GM19395 (cell line): Measurements from ENCODE around the gene CAMK4.

Source experiments
- ATAC-seq: cut with Tn5 transposase; IDR thresholded peaks from one replicate; pipeline ENCODE4 v1.9.1; 2021; ENCODE audit warnings: mild to moderate bottlenecking, moderate library complexity; ENCODE audit not compliant: unreplicated experiment

CAMK4 gene

GRCh38 chr5:111469293-111469896 lies 245.2 kb downstream of the CAMK4 start:
- no peak for ATAC-seq

- no peak for ATAC-seq
These were observed 245.7 kb downstream of the CAMK4 start for GRCh38 chr5:111469903-111470302.

- peak; percentile 17 for ATAC-seq
These were observed 247.9 kb downstream of the CAMK4 start for GRCh38 chr5:111472096-111472495.

DNA sequence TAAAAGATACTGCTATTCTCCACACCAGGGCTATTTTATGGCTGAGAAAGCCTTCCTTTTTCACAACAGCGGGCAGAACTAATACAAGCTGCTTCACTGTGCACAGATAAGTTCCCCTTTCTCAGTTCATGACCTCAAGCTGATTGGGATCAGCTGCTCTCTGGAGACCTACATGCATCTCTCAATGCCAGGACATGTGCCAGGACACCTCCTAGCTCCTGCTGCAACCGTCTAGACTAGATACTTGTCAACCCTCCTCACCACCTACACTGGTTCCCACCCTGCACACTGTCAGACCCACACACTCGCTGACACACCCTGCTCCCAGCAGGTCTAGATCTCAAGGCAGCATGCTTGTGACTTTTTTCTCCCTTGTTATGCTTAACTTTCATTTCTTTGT lies 248.4 kb downstream of the CAMK4 start:
- peak; percentile 62 for ATAC-seq

DNA sequence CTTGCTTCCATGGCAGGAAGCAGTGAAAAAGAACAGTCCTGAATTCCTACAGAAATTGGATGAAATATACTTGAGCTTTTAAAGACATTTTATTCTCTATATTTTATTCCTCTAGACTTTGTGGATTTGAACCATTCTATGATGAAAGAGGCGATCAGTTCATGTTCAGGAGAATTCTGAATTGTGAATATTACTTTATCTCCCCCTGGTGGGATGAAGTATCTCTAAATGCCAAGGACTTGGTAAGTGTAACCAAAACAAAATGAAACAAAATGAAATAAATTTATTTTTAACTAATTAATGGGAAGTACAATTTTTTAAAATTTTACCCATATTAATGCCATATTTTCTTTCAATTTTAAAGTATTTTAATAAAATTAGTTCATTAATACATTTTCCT lies 254.1 kb downstream of the CAMK4 start:
- no peak for ATAC-seq

GRCh38 chr5:111478898-111479297 lies 254.7 kb downstream of the CAMK4 start:
- ATAC-seq = no peak

- ATAC-seq = no peak
These were observed 256.2 kb downstream of the CAMK4 start for GRCh38 chr5:111480346-111480745.

DNA sequence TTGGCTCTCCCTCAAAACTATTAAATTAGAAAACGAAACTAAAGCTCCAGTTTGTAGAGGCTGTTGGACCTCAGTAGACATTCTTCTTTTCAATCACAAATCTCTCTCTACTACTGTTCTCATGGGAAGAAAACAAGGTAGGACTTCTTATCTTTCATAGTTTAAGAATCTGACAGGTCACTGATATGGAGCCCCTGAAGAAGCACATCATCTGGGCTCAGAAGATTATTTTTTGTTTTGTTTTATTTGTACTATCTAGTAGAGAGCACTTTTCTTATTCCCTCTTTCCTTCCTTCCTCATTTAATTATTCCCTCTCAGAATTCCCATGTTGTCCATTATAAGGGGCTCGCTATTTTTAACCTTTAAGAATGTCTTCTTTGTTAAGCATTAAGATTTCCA lies 261.9 kb downstream of the CAMK4 start:
- ATAC-seq = no peak

- ATAC-seq = no peak
These were observed 262.7 kb downstream of the CAMK4 start for GRCh38 chr5:111486926-111487325.

GRCh38 chr5:111488353-111488752 lies 264.2 kb downstream of the CAMK4 start:
- ATAC-seq = no peak

GRCh38 chr5:111493031-111493430 lies 268.8 kb downstream of the CAMK4 start:
- ATAC-seq = no peak

GRCh38 chr5:111494355-111494999 lies 270.3 kb downstream of the CAMK4 start:
- no peak for ATAC-seq

GRCh38 chr5:111495159-111495558 lies 271.0 kb downstream of the CAMK4 start:
- ATAC-seq = no peak

DNA sequence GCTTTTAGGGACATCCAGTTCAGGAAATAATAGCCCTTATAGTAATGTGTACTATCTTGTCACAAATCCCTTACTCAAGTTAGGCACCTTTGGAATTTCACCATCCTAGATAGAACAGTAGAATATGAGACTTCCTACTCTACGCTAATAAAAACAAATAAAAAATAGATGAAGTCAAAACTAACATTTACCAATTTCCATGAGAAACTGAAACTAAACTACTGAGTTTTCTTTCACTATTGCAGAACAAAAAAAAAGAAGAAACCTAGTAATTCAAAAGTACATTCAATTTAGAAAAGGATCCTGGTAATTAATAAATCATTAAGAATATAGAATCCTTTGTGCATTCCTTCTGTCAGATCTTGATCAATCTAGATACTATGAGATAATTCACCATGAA lies 274.2 kb downstream of the CAMK4 start:
- ATAC-seq = no peak

DNA sequence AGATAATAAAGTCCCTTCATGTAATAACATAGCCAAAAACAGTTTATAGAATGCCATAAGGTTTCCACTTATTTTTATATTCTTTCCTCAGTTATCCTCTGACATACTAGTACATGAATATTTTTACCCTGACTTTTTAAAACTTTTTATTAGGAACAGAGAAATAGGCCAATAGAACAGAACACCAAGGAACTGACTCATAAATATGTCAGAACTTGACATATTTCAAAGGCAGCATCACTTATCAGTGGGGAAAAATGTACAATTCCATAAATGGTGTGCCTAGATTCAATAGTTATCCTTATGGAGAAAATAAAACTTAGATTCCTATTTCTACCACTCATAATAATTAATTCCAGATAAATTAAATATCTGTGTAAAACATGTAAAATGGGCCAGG lies 278.8 kb downstream of the CAMK4 start:
- no peak for ATAC-seq

GRCh38 chr5:111505096-111505495 lies 280.9 kb downstream of the CAMK4 start:
- ATAC-seq = no peak

- ATAC-seq = no peak
These were observed 283.1 kb downstream of the CAMK4 start for GRCh38 chr5:111507276-111507675.

- ATAC-seq = no peak
These were observed 284.9 kb downstream of the CAMK4 start for GRCh38 chr5:111509119-111509518.

DNA sequence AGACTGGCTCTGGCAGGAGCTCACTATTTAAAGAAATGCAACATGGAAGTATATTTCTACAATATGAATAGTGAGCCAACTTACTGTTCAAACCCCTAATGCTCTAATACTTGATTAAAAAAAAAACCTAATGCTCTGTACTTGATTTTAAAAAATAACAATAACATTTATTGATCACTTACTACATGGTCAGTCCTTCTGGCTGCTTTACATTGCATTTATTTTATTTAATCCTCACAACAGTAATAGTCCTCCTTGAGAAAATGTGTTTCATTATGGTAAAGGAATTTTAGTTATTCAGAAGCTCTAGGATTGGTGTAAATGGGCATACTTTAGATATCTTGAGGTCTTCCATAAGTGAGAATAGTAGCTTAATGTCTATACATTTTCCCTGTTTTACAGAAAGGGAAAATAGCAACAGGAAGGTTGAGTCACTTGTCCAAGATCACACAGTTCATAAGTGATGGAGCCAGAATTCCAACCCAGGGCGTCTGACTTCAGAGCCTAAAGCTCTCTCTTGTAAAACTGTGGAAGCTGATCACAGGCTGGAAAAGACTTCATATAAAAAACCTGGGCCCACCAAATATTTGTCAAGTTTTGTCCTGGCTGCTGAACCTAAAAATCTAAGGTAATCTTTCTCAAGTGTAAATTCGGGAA lies 287.1 kb downstream of the CAMK4 start:
- no peak for ATAC-seq

DNA sequence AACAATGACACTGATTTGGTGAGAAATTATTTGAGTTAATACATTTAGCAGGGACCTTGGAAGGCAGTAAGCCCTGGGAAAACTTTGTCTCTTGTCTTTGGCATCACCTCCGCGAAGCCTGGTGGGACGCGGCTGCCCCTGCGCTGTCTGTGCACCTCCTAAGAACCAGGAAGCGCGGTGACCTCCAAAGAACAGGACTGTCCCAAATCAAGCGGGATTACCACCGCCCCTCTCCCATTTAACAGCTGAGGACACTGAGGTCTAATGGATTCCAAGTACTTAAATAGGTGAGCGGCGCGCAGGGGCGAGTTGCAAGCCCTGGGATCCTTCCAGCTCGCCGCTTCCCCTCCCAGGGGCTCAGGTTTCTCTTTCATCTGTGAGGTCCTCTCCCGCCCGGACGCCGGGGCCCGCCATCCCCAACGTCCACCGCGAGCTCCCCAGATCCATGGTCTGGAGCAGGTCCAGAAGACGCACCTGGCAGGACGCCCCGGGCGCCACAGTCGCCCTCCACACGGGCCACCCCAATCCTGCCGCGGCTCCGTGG lies 287.7 kb downstream of the CAMK4 start:
- ATAC-seq = peak; percentile 33

DNA sequence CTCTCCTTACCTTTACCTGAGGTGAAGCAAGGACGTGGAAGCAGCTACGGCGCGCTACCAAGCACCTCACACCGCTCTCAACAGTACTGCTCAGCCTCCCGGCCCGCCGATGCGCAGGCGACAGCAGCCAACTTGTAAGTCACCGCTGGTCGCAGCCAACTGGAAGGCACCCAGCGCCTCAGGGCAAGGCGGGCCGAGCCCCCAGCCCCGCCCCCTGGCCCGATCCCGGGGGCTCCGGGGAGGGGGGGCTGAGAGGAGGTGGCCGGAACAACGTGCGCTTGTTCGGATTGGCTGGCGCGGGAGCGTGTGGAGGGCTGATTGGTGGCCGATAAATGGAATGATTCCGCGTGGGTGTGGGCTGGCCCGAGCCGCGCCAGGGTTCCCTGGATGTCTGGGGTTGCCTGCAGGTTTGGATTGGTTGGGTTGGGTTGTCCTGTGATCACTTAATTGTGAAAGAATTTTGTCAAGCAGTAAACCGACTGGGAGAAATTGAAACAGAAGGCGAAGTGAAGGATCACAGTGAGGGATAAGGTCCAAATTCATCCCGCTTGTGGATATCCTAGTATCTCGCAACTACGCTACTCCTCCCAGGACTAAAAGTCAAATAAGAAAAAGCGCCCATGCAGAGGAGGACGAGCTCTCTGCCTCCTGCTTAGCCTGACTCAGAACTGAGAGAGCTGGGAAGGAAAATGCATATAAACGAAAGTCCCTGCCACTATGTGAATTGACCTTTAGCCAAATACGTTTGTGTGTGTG lies 288.4 kb downstream of the CAMK4 start, which contains the start of gene STARD4:
Gene STARD4 (minus strand): TSS at position 161 of the 756 bp plus-strand sequence. CDS start 5,102 bp downstream, outside the sequence.
- peak; percentile 89 for ATAC-seq
